ENCODE results near the gene RTL1. TPM values are rescaled to one million over a fixed set of nuclear protein-coding genes. Genes with fewer than 3 reads are reported as not detected.

The RTL1 gene
- total and polyA plus RNA-seq, 8 donors = not detected

GRCh38 chr14:100830681-100831080, 72.8 kb downstream of the RTL1 start:
- TF ChIP-seq EP300 (IDR thresholded peaks at IDR 0.05) (no peak), POLR2AphosphoS5 (IDR thresholded peaks at IDR 0.05) (no peak), CTCF (IDR thresholded peaks at IDR 0.05) (no peak), POLR2A (IDR thresholded peaks at IDR 0.05) (no peak)
- H3K27ac ChIP-seq = no peak overlapping the region
- intact Hi-C loops (cut with DNase I; ENCODE audit: low total_unique reads) = no loop called here
- DNase-seq = peak in 1 of 2 donors; percentile 22
- WGBS, 5 donors = 61 to 83% (median 73%) methylated on average over 8 of the region's 8 CpGs
- peaks cover 0 to 54% (median 28%) of the 10 kb centered on the region in 3 donors for H3K27me3 ChIP-seq
- peaks cover 0 to 7% (median 0%) of the 10 kb centered on the region in 4 donors for H3K4me1 ChIP-seq
- no peak overlapping the region for H3K4me3 ChIP-seq
- no peaks in the 10 kb centered on the region for H3K36me3 ChIP-seq
- peaks cover 0 to 33% (median 8%) of the 10 kb centered on the region in 4 donors for H3K9me3 ChIP-seq

Small RNA genes lying within 50 kb of the gene (small RNA-seq; reads per million reads assigned to genes)
- gene MIR127 (0 reads per million in 4 donors), gene MIR136 (0 reads per million in 4 donors), gene MIR337 (0.81 to 4.1 (median 1.9) reads per million in 4 donors), gene MIR370 (1.5 to 2.3 (median 2.0) reads per million in 4 donors), gene MIR431 (0 reads per million in 4 donors), gene MIR432 (0 reads per million in 4 donors), gene MIR433 (0 reads per million in 4 donors), gene MIR493 (7.6 to 17.2 (median 12.4) reads per million in 4 donors), gene RF02145 (0 reads per million in 4 donors), gene SNORD112 (0.45 to 1.2 (median 1.1) reads per million in 4 donors), gene SNORD113-1 (0 reads per million in 4 donors), gene SNORD113-2 (0 reads per million in 4 donors), gene SNORD113-3 (31.4 to 44.0 (median 41.3) reads per million in 4 donors), gene SNORD113-4 (5.6 to 13.4 (median 11.2) reads per million in 4 donors), gene SNORD113-5 (92.3 to 152 (median 120) reads per million in 4 donors), gene SNORD113-6 (57.8 to 208 (median 121) reads per million in 4 donors), gene SNORD113-7 (132 to 359 (median 244) reads per million in 4 donors), gene SNORD113-8 (2,522 to 6,378 (median 4,544) reads per million in 4 donors), gene SNORD113-9 (82.1 to 140 (median 99.4) reads per million in 4 donors), gene SNORD114-1 (364 to 1,419 (median 1,038) reads per million in 4 donors), gene SNORD114-2 (0 reads per million in 4 donors), gene SNORD114-3 (244 to 591 (median 416) reads per million in 4 donors)

Other genes starting within 250 kb of the RTL1 start
- gene DLK1, start 176.8 kb downstream of the RTL1 start, total RNA-seq = 10 to 100 TPM in 1 of 5 donors, not detected in 4; 24.6 TPM
- gene DLK1, start 176.8 kb downstream of the RTL1 start, polyA plus RNA-seq = 1 to 10 TPM in 1 of 3 donors, under 1 TPM in 2; 0.05 to 6.7 (median 0.19) TPM
- gene MEG3, start 77.6 kb downstream of the RTL1 start, total RNA-seq = 100 to 1,000 TPM in 3 of 5 donors, 10 to 100 TPM in 2; 26.4 to 390 (median 124) TPM
- 100 to 1,000 TPM in 1 of 3 donors, 10 to 100 TPM in 2; 13.4 to 131 (median 30.6) TPM for gene MEG3, start 77.6 kb downstream of the RTL1 start, polyA plus RNA-seq

Measured in stomach (tissue), 9 donors.